Thoracic aorta (tissue), 2 donors: ENCODE measurements around the gene ZFPM1. TPM values are rescaled to one million over a fixed set of nuclear protein-coding genes. Genes with fewer than 3 reads are reported as not detected.

Experiments
- ATAC-seq: fragments of 150-250 bp; one replicate; pipeline ENCODE4 v1.8.0; 2017; ENCODE audit warnings: low read depth; ENCODE audit not compliant: insufficient number of reproducible peaks, low FRiP score
- DNase-seq: peaks from one replicate; pipeline ENCODE4 v3.0.0-alpha.2; 2020; ENCODE audit warnings: low spot score
- H3K27ac ChIP-seq, 2 donors: fragments of 200-600 bp; sonication (generic); 1 replicate in 1 of 2; 2 replicates in 1 of 2; pipeline ENCODE4 v1.5.1; 2016; ENCODE audit warnings: mild to moderate bottlenecking in 2 of 2, moderate library complexity in 2 of 2
- H3K27me3 ChIP-seq: fragments of 200-600 bp; sonication (generic); replicated peaks from 2 replicates; pipeline ENCODE4 v1.6.0; 2016; ENCODE audit warnings: mild to moderate bottlenecking; ENCODE audit not compliant: insufficient read depth
- H3K36me3 ChIP-seq: fragments of 200-600 bp; sonication (generic); one replicate; pipeline ENCODE4 v1.5.1; 2016
- H3K4me1 ChIP-seq, 2 donors: fragments of 200-600 bp; sonication (generic); 1 replicate in 1 of 2; 2 replicates in 1 of 2; pipeline versions ENCODE4 v1.5.1 to v1.6.0; 2016; ENCODE audit warnings: low read depth in 2 of 2, mild to moderate bottlenecking in 1 of 2; ENCODE audit not compliant: control insufficient read depth in 1 of 2
- H3K4me3 ChIP-seq: fragments of 200-600 bp; sonication (generic); 2 replicates; pipeline ENCODE4 v1.5.1; 2016; ENCODE audit warnings: mild to moderate bottlenecking
- H3K9me3 ChIP-seq: fragments of 200-600 bp; sonication (generic); 2 replicates; pipeline ENCODE4 v1.5.1; 2016
- total RNA-seq, 2 donors: library from RNA; depleted of rRNA; stranded (reverse); fragments of >200 nt; gene quantifications; one replicate each; pipeline versions ENCODE4 v1.1.0 to v1.2.3, GENCODE V29; 2016
- TF ChIP-seq, protein P1 (sequence below): fragments of 200-600 bp; sonication (generic); IDR thresholded peaks from one replicate; pipeline ENCODE4 v1.5.1; 2019; ENCODE audit warnings: antibody characterized with exemption

The ZFPM1 gene
- total RNA-seq, 2 donors from 2014 or later = 1.8 to 2.5 TPM

DNA sequence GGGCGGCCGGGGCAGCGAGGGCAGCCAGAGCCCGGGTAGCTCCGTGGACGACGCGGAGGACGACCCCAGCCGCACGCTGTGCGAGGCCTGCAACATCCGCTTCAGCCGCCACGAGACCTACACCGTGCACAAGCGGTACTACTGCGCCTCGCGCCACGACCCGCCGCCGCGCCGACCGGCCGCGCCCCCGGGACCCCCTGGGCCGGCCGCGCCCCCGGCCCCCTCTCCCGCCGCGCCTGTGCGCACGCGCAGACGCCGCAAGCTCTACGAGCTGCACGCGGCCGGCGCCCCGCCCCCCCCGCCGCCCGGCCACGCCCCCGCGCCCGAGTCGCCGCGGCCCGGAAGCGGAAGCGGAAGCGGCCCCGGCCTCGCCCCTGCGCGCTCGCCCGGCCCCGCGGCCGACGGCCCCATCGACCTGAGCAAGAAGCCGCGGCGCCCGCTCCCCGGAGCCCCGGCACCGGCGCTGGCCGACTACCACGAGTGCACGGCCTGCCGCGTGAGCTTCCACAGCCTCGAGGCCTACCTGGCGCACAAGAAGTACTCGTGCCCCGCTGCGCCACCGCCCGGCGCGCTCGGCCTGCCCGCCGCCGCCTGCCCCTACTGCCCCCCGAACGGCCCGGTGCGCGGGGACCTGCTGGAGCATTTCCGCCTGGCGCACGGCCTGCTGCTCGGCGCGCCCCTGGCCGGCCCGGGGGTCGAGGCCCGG is 81.0 kb downstream of the ZFPM1 start:
- Histone ChIP-seq H3K27me3 (no peaks in the 10 kb centered on the region), H3K36me3 (no peaks in the 10 kb centered on the region), H3K9me3 (no peaks in the 10 kb centered on the region), H3K27ac (no peak overlapping the region), H3K4me1 (peaks cover 6 to 10% of the 10 kb centered on the region in 2 donors), H3K4me3 (peak overlapping the region; percentile 81)
- ATAC-seq (no peak), DNase-seq (no peak)
- TF ChIP-seq, protein P1, sequence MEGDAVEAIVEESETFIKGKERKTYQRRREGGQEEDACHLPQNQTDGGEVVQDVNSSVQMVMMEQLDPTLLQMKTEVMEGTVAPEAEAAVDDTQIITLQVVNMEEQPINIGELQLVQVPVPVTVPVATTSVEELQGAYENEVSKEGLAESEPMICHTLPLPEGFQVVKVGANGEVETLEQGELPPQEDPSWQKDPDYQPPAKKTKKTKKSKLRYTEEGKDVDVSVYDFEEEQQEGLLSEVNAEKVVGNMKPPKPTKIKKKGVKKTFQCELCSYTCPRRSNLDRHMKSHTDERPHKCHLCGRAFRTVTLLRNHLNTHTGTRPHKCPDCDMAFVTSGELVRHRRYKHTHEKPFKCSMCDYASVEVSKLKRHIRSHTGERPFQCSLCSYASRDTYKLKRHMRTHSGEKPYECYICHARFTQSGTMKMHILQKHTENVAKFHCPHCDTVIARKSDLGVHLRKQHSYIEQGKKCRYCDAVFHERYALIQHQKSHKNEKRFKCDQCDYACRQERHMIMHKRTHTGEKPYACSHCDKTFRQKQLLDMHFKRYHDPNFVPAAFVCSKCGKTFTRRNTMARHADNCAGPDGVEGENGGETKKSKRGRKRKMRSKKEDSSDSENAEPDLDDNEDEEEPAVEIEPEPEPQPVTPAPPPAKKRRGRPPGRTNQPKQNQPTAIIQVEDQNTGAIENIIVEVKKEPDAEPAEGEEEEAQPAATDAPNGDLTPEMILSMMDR = no peak

DNA sequence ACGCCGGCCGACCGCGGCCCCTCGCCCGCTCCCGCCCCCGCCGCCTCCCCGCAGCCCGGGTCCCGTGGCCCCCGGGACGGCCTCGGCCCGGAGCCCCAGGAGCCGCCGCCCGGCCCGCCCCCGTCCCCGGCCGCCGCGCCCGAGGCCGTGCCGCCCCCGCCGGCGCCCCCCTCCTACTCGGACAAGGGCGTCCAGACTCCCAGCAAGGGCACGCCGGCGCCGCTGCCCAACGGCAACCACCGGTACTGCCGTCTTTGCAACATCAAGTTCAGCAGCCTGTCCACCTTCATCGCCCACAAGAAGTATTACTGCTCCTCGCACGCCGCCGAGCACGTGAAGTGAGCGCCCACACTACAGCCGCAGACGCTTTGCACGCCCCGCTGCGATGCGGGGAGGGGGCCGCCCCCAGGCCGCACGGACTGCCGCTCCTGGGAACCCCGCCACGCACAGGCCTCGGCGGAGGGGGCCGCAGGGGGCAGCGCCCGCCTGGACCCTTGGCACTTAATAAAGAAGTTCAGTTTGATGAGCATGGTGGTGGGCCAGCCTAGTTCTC is 81.6 kb downstream of the ZFPM1 start:
- Histone ChIP-seq H3K36me3 (no peaks in the 10 kb centered on the region), H3K27me3 (no peaks in the 10 kb centered on the region), H3K4me3 (peak overlapping the region; percentile 81), H3K4me1 (peaks cover 6 to 10% of the 10 kb centered on the region in 2 donors), H3K27ac (no peak overlapping the region), H3K9me3 (no peaks in the 10 kb centered on the region)
- DNase-seq = no peak
- no peak for ATAC-seq
- TF ChIP-seq, protein P1 = no peak

DNA sequence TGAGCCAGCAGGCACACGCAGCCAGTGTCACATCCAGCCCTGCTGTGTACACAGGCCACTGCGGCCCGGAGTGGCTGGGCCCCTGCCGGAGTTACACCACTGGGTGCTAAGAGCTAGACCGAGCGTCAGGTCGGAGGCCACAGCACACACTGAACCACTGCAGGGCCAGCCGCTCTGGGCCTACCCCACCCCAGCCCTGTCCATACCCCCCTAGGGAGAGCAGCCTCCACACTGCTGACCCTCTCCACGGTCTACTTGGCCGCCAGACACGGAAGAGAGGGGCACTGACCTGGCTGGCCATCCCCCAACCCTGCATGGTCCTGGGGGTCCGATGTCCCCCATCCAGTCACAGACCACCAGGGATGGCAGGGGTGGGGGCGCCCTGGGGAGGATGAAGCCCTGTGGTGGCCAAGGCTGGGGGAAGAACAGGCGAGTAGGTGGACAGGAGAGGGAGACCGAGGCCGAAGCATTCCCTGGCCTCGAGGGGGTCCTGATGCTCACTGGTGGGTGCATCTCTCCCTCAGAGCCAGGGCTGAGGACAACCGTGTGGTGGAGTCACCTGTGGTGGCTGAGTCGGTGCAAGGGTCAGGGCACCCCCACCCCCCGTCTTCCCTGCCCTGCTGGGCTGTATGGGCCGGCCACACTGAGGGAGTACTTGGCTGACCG is 82.2 kb downstream of the ZFPM1 start:
- ATAC-seq = no peak

DNA sequence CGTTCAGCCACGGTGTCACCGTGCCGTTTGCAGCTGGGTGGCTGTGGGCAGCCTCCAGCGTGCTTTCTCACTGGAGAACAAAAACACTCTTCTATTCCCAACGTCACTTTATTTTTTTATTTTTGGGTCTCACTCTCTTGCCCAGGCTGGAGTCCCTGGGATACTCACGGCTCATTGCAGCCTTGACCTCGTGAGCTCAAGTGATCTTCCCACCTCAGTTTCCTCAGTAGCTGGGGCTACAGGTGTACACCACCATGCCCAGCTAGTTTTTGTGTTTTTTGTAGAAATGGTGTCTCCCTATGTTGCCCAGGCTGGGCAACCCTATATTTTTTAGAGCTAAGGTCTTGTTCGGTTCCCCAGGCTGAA is 82.8 kb downstream of the ZFPM1 start:
- ATAC-seq (no peak), DNase-seq (no peak)
- no peaks in the 10 kb centered on the region for H3K36me3 ChIP-seq
- no peaks in the 10 kb centered on the region for H3K27me3 ChIP-seq
- H3K4me3 ChIP-seq = no peak overlapping the region
- H3K9me3 ChIP-seq = no peaks in the 10 kb centered on the region
- TF ChIP-seq, protein P1 = no peak
- peaks cover 6 to 10% of the 10 kb centered on the region in 2 donors for H3K4me1 ChIP-seq
- H3K27ac ChIP-seq = no peak overlapping the region

More for the DNA sequence above, 82.2 kb downstream of the ZFPM1 start:
- H3K4me1 ChIP-seq = peaks cover 6 to 10% of the 10 kb centered on the region in 2 donors
- no peak for DNase-seq
- H3K27me3 ChIP-seq = no peaks in the 10 kb centered on the region
- H3K4me3 ChIP-seq = peak overlapping the region; percentile 70
- no peaks in the 10 kb centered on the region for H3K36me3 ChIP-seq
- TF ChIP-seq, protein P1 = no peak
- H3K27ac ChIP-seq = no peak overlapping the region
- H3K9me3 ChIP-seq = no peaks in the 10 kb centered on the region

DNA sequence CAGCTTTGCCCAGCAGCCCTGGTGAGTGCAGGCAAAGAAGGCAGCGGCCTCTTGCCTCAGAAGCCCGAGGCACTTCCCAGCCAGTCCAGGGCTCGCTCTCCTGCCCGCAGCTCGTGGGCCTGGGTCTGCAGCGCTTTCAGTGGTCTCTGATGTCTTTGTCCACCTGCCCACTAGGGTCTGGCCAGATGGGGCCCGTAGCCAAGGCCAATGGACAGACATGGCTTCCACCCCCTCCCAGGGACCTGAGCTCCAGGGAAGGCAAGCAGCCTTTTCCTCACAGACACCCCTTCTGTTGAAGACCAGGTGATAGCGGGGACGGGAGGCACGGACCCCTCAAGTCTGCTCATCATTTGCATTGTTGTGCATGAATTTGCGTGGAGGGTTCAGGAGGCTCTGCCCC is 83.4 kb downstream of the ZFPM1 start:
- TF ChIP-seq, protein P1 = no peak
- ATAC-seq (no peak), DNase-seq (no peak)
- Histone ChIP-seq H3K27me3 (no peaks in the 10 kb centered on the region), H3K9me3 (no peaks in the 10 kb centered on the region), H3K27ac (no peak overlapping the region), H3K36me3 (no peaks in the 10 kb centered on the region), H3K4me3 (no peak overlapping the region), H3K4me1 (peaks cover 6 to 10% of the 10 kb centered on the region in 2 donors)
